K562 (cell line): ENCODE data around the gene RNH1. TPM values are rescaled to one million over a fixed set of nuclear protein-coding genes. Genes with fewer than 3 reads are reported as not detected.

Experiments used
- BRF2 ChIP-seq: IDR thresholded peaks from 3 replicates; pipeline ENCODE4 v1.6.1; 2011; ENCODE audit warnings: borderline replicate concordance, mild to moderate bottlenecking; ENCODE audit not compliant: insufficient read length, insufficient read depth
- MGA ChIP-seq: fragments of 450-650 bp; IDR thresholded peaks from 2 replicates; pipeline ENCODE4 v1.6.1; 2016; ENCODE audit warnings: mild to moderate bottlenecking, moderate library complexity
- NFXL1 ChIP-seq: fragments of 450-650 bp; formaldehyde crosslinking; IDR thresholded peaks from 2 replicates; pipeline ENCODE4 v1.4.0; 2021; ENCODE audit warnings: mild to moderate bottlenecking
- PHF21A ChIP-seq: fragments of 450-650 bp; IDR thresholded peaks from 2 replicates; pipeline ENCODE4 v1.6.1; 2017; ENCODE audit warnings: low read depth, borderline replicate concordance
- TAF7 ChIP-seq: fragments of 450-650 bp; IDR thresholded peaks from 2 replicates; pipeline ENCODE4 v1.6.1; 2016; ENCODE audit warnings: missing genetic modification characterization, missing compliant biosample characterization
- ZFP30 ChIP-seq: fragments of 250-450 bp; sonication (Bioruptor Pico); IDR thresholded peaks from 2 replicates; pipeline ENCODE4 v1.8.0; 2022; ENCODE audit warnings: moderate library complexity, mild to moderate bottlenecking, inconsistent platforms, borderline replicate concordance
- ZNF280B ChIP-seq: fragments of 250-450 bp; sonication (Bioruptor Pico); IDR thresholded peaks from 2 replicates; pipeline ENCODE4 v1.5.1; 2021; ENCODE audit warnings: mild to moderate bottlenecking
- polyA plus RNA-seq, 8 experiments: library from polyadenylated mRNA; depleted of rRNA in 4 of 8; stranded (reverse) in 5 of 8; unstranded in 3 of 8; fragments of >200 nt; fragmentation: Nextera tagmentation in 2 of 8; fragmentation: Illumina TruSeq in 1 of 8; extraction: Ambion mirVana in 2 of 8; extraction: Trizol in 1 of 8; gene quantifications; 2 replicates each; pipeline versions ENCODE4 v1.2.1 to v1.2.3, GENCODE V29; 2011 to 2014; ENCODE audit warnings: inconsistent platforms in 1 of 8, missing spikeins in 1 of 8
- total RNA-seq, 7 experiments: library from RNA; depleted of rRNA in 6 of 7; stranded (reverse); fragments of >200 nt in 6 of 7; fragmentation: Illumina TruSeq in 2 of 7; extraction: Trizol in 2 of 7; gene quantifications; 2 replicates each; pipeline versions ENCODE4 v1.2.1 to v1.2.3, GENCODE V29; 2011 to 2021; ENCODE audit warnings: low replicate concordance in 1 of 7
- TF ChIP-seq, protein P1 (sequence below): sonication (generic); formaldehyde crosslinking; IDR thresholded peaks from 2 replicates; pipeline ENCODE4 v1.8.0; 2023; ENCODE audit warnings: mild to moderate bottlenecking, missing genetic modification reagents

RNH1 gene
- total and polyA plus RNA-seq, 9 of the 15 experiments (the other 6 are each of a cell fraction or from before 2014, with no cell fraction given) = 2.5 to 160 (median 44.3) TPM

- peak; percentile 89 for TF ChIP-seq MGA
- TF ChIP-seq NFXL1 (CRISPR knock-in tag) = 0 out of 2 replicates have a peak, but pooled peaks have one; percentile 53
- TF ChIP-seq, protein P1, sequence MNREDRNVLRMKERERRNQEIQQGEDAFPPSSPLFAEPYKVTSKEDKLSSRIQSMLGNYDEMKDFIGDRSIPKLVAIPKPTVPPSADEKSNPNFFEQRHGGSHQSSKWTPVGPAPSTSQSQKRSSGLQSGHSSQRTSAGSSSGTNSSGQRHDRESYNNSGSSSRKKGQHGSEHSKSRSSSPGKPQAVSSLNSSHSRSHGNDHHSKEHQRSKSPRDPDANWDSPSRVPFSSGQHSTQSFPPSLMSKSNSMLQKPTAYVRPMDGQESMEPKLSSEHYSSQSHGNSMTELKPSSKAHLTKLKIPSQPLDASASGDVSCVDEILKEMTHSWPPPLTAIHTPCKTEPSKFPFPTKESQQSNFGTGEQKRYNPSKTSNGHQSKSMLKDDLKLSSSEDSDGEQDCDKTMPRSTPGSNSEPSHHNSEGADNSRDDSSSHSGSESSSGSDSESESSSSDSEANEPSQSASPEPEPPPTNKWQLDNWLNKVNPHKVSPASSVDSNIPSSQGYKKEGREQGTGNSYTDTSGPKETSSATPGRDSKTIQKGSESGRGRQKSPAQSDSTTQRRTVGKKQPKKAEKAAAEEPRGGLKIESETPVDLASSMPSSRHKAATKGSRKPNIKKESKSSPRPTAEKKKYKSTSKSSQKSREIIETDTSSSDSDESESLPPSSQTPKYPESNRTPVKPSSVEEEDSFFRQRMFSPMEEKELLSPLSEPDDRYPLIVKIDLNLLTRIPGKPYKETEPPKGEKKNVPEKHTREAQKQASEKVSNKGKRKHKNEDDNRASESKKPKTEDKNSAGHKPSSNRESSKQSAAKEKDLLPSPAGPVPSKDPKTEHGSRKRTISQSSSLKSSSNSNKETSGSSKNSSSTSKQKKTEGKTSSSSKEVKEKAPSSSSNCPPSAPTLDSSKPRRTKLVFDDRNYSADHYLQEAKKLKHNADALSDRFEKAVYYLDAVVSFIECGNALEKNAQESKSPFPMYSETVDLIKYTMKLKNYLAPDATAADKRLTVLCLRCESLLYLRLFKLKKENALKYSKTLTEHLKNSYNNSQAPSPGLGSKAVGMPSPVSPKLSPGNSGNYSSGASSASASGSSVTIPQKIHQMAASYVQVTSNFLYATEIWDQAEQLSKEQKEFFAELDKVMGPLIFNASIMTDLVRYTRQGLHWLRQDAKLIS (CRISPR knock-in tag) = no peak; the same call in 1 of the 2 replicates
- peak; percentile 56 for TF ChIP-seq TAF7 (tag)
- 0 out of 2 replicates have a peak, but pooled peaks have one; percentile 33 for TF ChIP-seq PHF21A
- TF ChIP-seq BRF2 = no peak
- TF ChIP-seq ZNF280B (CRISPR knock-in tag) = no peak
- no peak for TF ChIP-seq ZFP30 (CRISPR knock-in tag)
These were observed 626 bp downstream of the RNH1 start (continued) for GRCh38 chr11:506238-506994.
